Stimulated activated naive CD4-positive, alpha-beta T cell treated with Interleukin-2 at 50 U/mL for 16 hours (primary cell): ENCODE data around the gene OPRPN.

ENCODE experiments used
- DNase-seq: peaks from one replicate; lab custom pipeline; 2025; lab: John Stamatoyannopoulos, UW

Gene OPRPN

GRCh38 chr4:70397580-70397979 is at the start of gene OPRPN:
Gene OPRPN (plus strand): TSS chr4:70397940. CDS start chr4:70399286, 1,346 bp downstream.
- no peak for DNase-seq

- DNase-seq, result no peak
These were observed 41.6 kb upstream of the OPRPN start for GRCh38 chr4:70356185-70356584.

GRCh38 chr4:70359115-70359661 is 38.6 kb upstream of the OPRPN start:
- DNase-seq, result no peak

- DNase-seq, result no peak
These were observed 37.3 kb upstream of the OPRPN start, which contains the start of gene SMR3A for GRCh38 chr4:70360460-70360859. Gene SMR3A (plus strand): TSS chr4:70360760. CDS start chr4:70362116, 1,356 bp downstream.

- DNase-seq, result no peak
These were observed 33.7 kb upstream of the OPRPN start for GRCh38 chr4:70364002-70364401.

- DNase-seq, result no peak
These were observed 32.3 kb upstream of the OPRPN start for GRCh38 chr4:70365479-70365878.

- DNase-seq, result no peak
These were observed 29.9 kb upstream of the OPRPN start for GRCh38 chr4:70367813-70368212.

GRCh38 chr4:70371987-70372386 is 25.8 kb upstream of the OPRPN start:
- no peak for DNase-seq

GRCh38 chr4:70372760-70373159 is 25.0 kb upstream of the OPRPN start:
- DNase-seq, result no peak

GRCh38 chr4:70380578-70380977 is 17.2 kb upstream of the OPRPN start:
- no peak for DNase-seq

- no peak for DNase-seq
These were observed 15.0 kb upstream of the OPRPN start, which contains the start of gene SMR3B for GRCh38 chr4:70382691-70383181. Gene SMR3B (plus strand): TSS chr4:70383131. CDS start chr4:70384511, 1,380 bp downstream.

- DNase-seq, result no peak
These were observed 5.5 kb upstream of the OPRPN start for GRCh38 chr4:70392057-70392776.

GRCh38 chr4:70399319-70399718 is 1.6 kb downstream of the OPRPN start:
- no peak for DNase-seq

GRCh38 chr4:70402762-70403161 is 5.0 kb downstream of the OPRPN start:
- no peak for DNase-seq

- DNase-seq, result no peak
These were observed 8.0 kb downstream of the OPRPN start for GRCh38 chr4:70405765-70406164.

GRCh38 chr4:70425306-70425705 is 27.6 kb downstream of the OPRPN start:
- no peak for DNase-seq

GRCh38 chr4:70426789-70427188 is 29.0 kb downstream of the OPRPN start:
- DNase-seq, result no peak

- no peak for DNase-seq
These were observed 39.5 kb downstream of the OPRPN start for GRCh38 chr4:70437197-70437596.

- no peak for DNase-seq
These were observed 44.7 kb downstream of the OPRPN start for GRCh38 chr4:70442474-70442873.

GRCh38 chr4:70443329-70443728 is 45.6 kb downstream of the OPRPN start:
- DNase-seq, result no peak

GRCh38 chr4:70449220-70449619 is 51.5 kb downstream of the OPRPN start:
- no peak for DNase-seq

- DNase-seq, result no peak
These were observed 55.2 kb downstream of the OPRPN start for GRCh38 chr4:70452946-70453345.
